Activated CD4-positive, alpha-beta T cell treated with anti-CD3 and anti-CD28 coated beads for 36 hours (primary cell): ENCODE data around the gene ANO1. TPM values are rescaled to one million over a fixed set of nuclear protein-coding genes. Genes with fewer than 3 reads are reported as not detected.
A peak's percentile ranks its signal among the peaks of the same experiment; 100 is the strongest.

Source experiments
- ATAC-seq: fragments of 200-7000 bp; cut with Tn5 transposase; one replicate; pipeline ENCODE4 v1.10.0; 2021; ENCODE audit warnings: mild to moderate bottlenecking, moderate library complexity
- CTCF ChIA-PET: fragments of 350-600 bp; sonication (Branson Sonifier 250); formaldehyde crosslinking; loops from one replicate; lab custom pipeline; 2021; ENCODE audit warnings: antibody characterized with exemption; lab: Charles Lee
- POLR2A ChIA-PET: fragments of 350-600 bp; sonication (Branson Sonifier 250); formaldehyde crosslinking; loops from one replicate; lab custom pipeline; 2021; ENCODE audit warnings: antibody characterized with exemption, inconsistent platforms; lab: Charles Lee
- DNase-seq: peaks from one replicate; pipeline ENCODE4 v3.0.0-alpha.2; 2020
- H3K27ac Mint-ChIP-seq: one replicate; pipeline ENCODE4 v1.8.0; 2021; ENCODE audit warnings: mixed read lengths
- H3K27me3 Mint-ChIP-seq: one replicate; pipeline ENCODE4 v1.8.0; 2021; ENCODE audit warnings: mixed read lengths
- H3K36me3 Mint-ChIP-seq: one replicate; pipeline ENCODE4 v1.8.0; 2021; ENCODE audit warnings: low read depth, mixed read lengths
- H3K4me1 Mint-ChIP-seq: one replicate; pipeline ENCODE4 v1.8.0; 2021; ENCODE audit warnings: mixed read lengths
- H3K4me3 Mint-ChIP-seq: one replicate; pipeline ENCODE4 v1.8.0; 2021; ENCODE audit warnings: mild to moderate bottlenecking, moderate library complexity, mixed read lengths
- H3K9me3 Mint-ChIP-seq: one replicate; pipeline ENCODE4 v1.8.0; 2021; ENCODE audit warnings: low read depth, mixed read lengths
- intact Hi-C, 2 experiments: fragments of 100-400 bp; cut with DNase I in 1 of 2; cut with micrococcal nuclease in 1 of 2; formaldehyde crosslinking; loops; one replicate each; pipeline versions ENCODE4 v1.14.2 to v1.15.1; 2022 to 2024; cut with DNase I, micrococcal nuclease
- total RNA-seq, 2 experiments: library from RNA; stranded (reverse); gene quantifications; one replicate each; pipeline ENCODE4 v1.2.3, GENCODE V29; 2021

Gene ANO1
- total RNA-seq, 2 experiments from 2014 or later, result not detected

GRCh38 chr11:70220920-70221319 is 142.8 kb downstream of the ANO1 start:
- intact Hi-C loops, result no loop called here
- Mint-ChIP-seq H3K27me3 (no peaks in the 10 kb centered on the region), H3K27ac (no peak overlapping the region), H3K36me3 (no peaks in the 10 kb centered on the region), H3K4me3 (no peak overlapping the region), H3K9me3 (no peaks in the 10 kb centered on the region), H3K4me1 (no peaks in the 10 kb centered on the region)
- DNase-seq (no peak), ATAC-seq (no peak)
- POLR2A ChIA-PET, result interaction anchor here (0.7 kb wide), 1 partner anchor 10 kb away, joined by 6 read pairs; no protein-coding TSS in a partner anchor
- CTCF ChIA-PET, result interaction anchor here (0.7 kb wide), 1 partner anchor 514 kb away, joined by 3 read pairs; no protein-coding TSS in a partner anchor

- intact Hi-C loops, result no loop called here
- CTCF ChIA-PET, result interaction anchor here (0.6 to 2.6 kb wide), 3 partner anchors 10 to 579 kb away, joined by 3 to 8 read pairs (median 3); no protein-coding TSS in a partner anchor
- Mint-ChIP-seq H3K36me3 (no peaks in the 10 kb centered on the region), H3K27ac (no peak overlapping the region), H3K27me3 (no peaks in the 10 kb centered on the region), H3K4me3 (no peak overlapping the region), H3K4me1 (no peaks in the 10 kb centered on the region), H3K9me3 (no peaks in the 10 kb centered on the region)
- DNase-seq (no peak), ATAC-seq (no peak)
- POLR2A ChIA-PET, result interaction anchor here (0.6 kb wide), 1 partner anchor 29 kb away, joined by 3 read pairs; no protein-coding TSS in a partner anchor
Measured at GRCh38 chr11:70225681-70226177, 147.6 kb downstream of the ANO1 start.

- CTCF ChIA-PET, result interaction anchor here (0.6 to 2.6 kb wide), 2 partner anchors 9 to 311 kb away, joined by 3 to 8 read pairs; no protein-coding TSS in a partner anchor
- H3K9me3 Mint-ChIP-seq, result no peaks in the 10 kb centered on the region
- POLR2A ChIA-PET, result interaction anchor here (0.6 kb wide), 1 partner anchor 28 kb away, joined by 3 read pairs; no protein-coding TSS in a partner anchor
- no peaks in the 10 kb centered on the region for H3K36me3 Mint-ChIP-seq
- no peak for ATAC-seq
- no peaks in the 10 kb centered on the region for H3K27me3 Mint-ChIP-seq
- intact Hi-C loops, result no loop called here
- no peaks in the 10 kb centered on the region for H3K4me1 Mint-ChIP-seq
- no peak overlapping the region for H3K27ac Mint-ChIP-seq
- no peak for DNase-seq
- no peak overlapping the region for H3K4me3 Mint-ChIP-seq
Measured at GRCh38 chr11:70226183-70226582, 148.1 kb downstream of the ANO1 start.

GRCh38 chr11:70226967-70227366 is 148.8 kb downstream of the ANO1 start:
- ChIA-PET CTCF (interaction anchor here (2.6 kb wide), 1 partner anchor 8 kb away, joined by 8 read pairs; no protein-coding TSS in a partner anchor), POLR2A (no interaction called here)
- Mint-ChIP-seq H3K27ac (no peak overlapping the region), H3K36me3 (no peaks in the 10 kb centered on the region), H3K4me1 (no peaks in the 10 kb centered on the region), H3K27me3 (no peaks in the 10 kb centered on the region), H3K9me3 (no peaks in the 10 kb centered on the region), H3K4me3 (no peak overlapping the region)
- ATAC-seq (no peak), DNase-seq (no peak)
- intact Hi-C loops, result no loop called here

- H3K27me3 Mint-ChIP-seq, result no peaks in the 10 kb centered on the region
Measured at GRCh38 chr11:70229737-70230136, 151.6 kb downstream of the ANO1 start.

GRCh38 chr11:70230151-70230839 is 152.2 kb downstream of the ANO1 start:
- Mint-ChIP-seq H3K27me3 (no peaks in the 10 kb centered on the region), H3K27ac (no peak overlapping the region), H3K9me3 (no peaks in the 10 kb centered on the region), H3K4me1 (no peaks in the 10 kb centered on the region), H3K36me3 (no peaks in the 10 kb centered on the region), H3K4me3 (no peak overlapping the region)
- CTCF ChIA-PET, result interaction anchor here (0.7 to 1.4 kb wide), 2 partner anchors 35 to 38 kb away, joined by 3 read pairs; no protein-coding TSS in a partner anchor
- POLR2A ChIA-PET, result no interaction called here
- DNase-seq (no peak), ATAC-seq (no peak)
- intact Hi-C loops, result no loop called here

More at GRCh38 chr11:70229737-70230136, 151.6 kb downstream of the ANO1 start:
- ChIA-PET CTCF (interaction anchor here (0.7 to 0.8 kb wide), 2 partner anchors 38 to 94 kb away, joined by 3 to 4 read pairs; no protein-coding TSS in a partner anchor), POLR2A (no interaction called here)
- H3K9me3 Mint-ChIP-seq, result no peaks in the 10 kb centered on the region
- no peaks in the 10 kb centered on the region for H3K4me1 Mint-ChIP-seq
- intact Hi-C loops, result no loop called here
- no peak overlapping the region for H3K4me3 Mint-ChIP-seq
- no peaks in the 10 kb centered on the region for H3K36me3 Mint-ChIP-seq
- ATAC-seq (no peak), DNase-seq (no peak)
- no peak overlapping the region for H3K27ac Mint-ChIP-seq

- CTCF ChIA-PET, result interaction anchor here (1.4 kb wide), 1 partner anchor 36 kb away, joined by 3 read pairs; no protein-coding TSS in a partner anchor
- intact Hi-C loops, result no loop called here
- DNase-seq (no peak), ATAC-seq (no peak)
- POLR2A ChIA-PET, result interaction anchor here (0.5 kb wide), 1 partner anchor 10 kb away, joined by 6 read pairs; no protein-coding TSS in a partner anchor
- H3K9me3 Mint-ChIP-seq, result no peaks in the 10 kb centered on the region
- no peak overlapping the region for H3K27ac Mint-ChIP-seq
- H3K36me3 Mint-ChIP-seq, result no peaks in the 10 kb centered on the region
- H3K4me1 Mint-ChIP-seq, result no peaks in the 10 kb centered on the region
- no peak overlapping the region for H3K4me3 Mint-ChIP-seq
- no peaks in the 10 kb centered on the region for H3K27me3 Mint-ChIP-seq
Measured at GRCh38 chr11:70230840-70231710, 153.0 kb downstream of the ANO1 start.

GRCh38 chr11:70233034-70233433 is 154.9 kb downstream of the ANO1 start:
- POLR2A ChIA-PET, result no interaction called here
- H3K4me1 Mint-ChIP-seq, result no peaks in the 10 kb centered on the region
- intact Hi-C loops, result no loop called here
- no peaks in the 10 kb centered on the region for H3K9me3 Mint-ChIP-seq
- ATAC-seq (no peak), DNase-seq (no peak)
- H3K27me3 Mint-ChIP-seq, result no peaks in the 10 kb centered on the region
- no peak overlapping the region for H3K4me3 Mint-ChIP-seq
- H3K27ac Mint-ChIP-seq, result no peak overlapping the region
- H3K36me3 Mint-ChIP-seq, result no peaks in the 10 kb centered on the region
- CTCF ChIA-PET, result interaction anchor here (0.7 to 0.8 kb wide), 2 partner anchors 29 to 1776 kb away, joined by 3 to 5 read pairs; no protein-coding TSS in a partner anchor

GRCh38 chr11:70233511-70233934 is 155.4 kb downstream of the ANO1 start:
- intact Hi-C loops, result no loop called here
- H3K4me1 Mint-ChIP-seq, result no peaks in the 10 kb centered on the region
- CTCF ChIA-PET, result no interaction called here
- H3K27ac Mint-ChIP-seq, result no peak overlapping the region
- DNase-seq, result no peak
- H3K27me3 Mint-ChIP-seq, result no peaks in the 10 kb centered on the region
- H3K9me3 Mint-ChIP-seq, result no peaks in the 10 kb centered on the region
- ATAC-seq, result peak; percentile 63
- POLR2A ChIA-PET, result no interaction called here
- H3K4me3 Mint-ChIP-seq, result no peak overlapping the region
- no peaks in the 10 kb centered on the region for H3K36me3 Mint-ChIP-seq

GRCh38 chr11:70233962-70234361 is 155.8 kb downstream of the ANO1 start:
- no peak overlapping the region for H3K27ac Mint-ChIP-seq
- CTCF ChIA-PET, result interaction anchor here (2.5 kb wide), 1 partner anchor 8 kb away, joined by 8 read pairs; no protein-coding TSS in a partner anchor
- H3K4me3 Mint-ChIP-seq, result no peak overlapping the region
- ATAC-seq, result no peak
- H3K27me3 Mint-ChIP-seq, result no peaks in the 10 kb centered on the region
- H3K4me1 Mint-ChIP-seq, result no peaks in the 10 kb centered on the region
- no peaks in the 10 kb centered on the region for H3K9me3 Mint-ChIP-seq
- H3K36me3 Mint-ChIP-seq, result no peaks in the 10 kb centered on the region
- no peak for DNase-seq
- POLR2A ChIA-PET, result no interaction called here
- intact Hi-C loops, result no loop called here
